ENCODE results near the gene EXOSC9.

- TF ChIP-seq CTCF (conservative IDR thresholded peaks at IDR 0.05; ENCODE audit: low read depth in 2 of 2) (no peak), EZH2 (IDR thresholded peaks at IDR 0.05; ENCODE audit: low read depth, unreplicated experiment) (no peak), POLR2AphosphoS5 (IDR thresholded peaks at IDR 0.05; ENCODE audit: low read depth) (no peak), JUNB (IDR thresholded peaks at IDR 0.05; ENCODE audit: unreplicated experiment) (no peak), CREB1 (CRISPR knock-in tag; IDR thresholded peaks at IDR 0.05; ENCODE audit: low read depth) (no peak)
- TF ChIP-seq, protein P1, sequence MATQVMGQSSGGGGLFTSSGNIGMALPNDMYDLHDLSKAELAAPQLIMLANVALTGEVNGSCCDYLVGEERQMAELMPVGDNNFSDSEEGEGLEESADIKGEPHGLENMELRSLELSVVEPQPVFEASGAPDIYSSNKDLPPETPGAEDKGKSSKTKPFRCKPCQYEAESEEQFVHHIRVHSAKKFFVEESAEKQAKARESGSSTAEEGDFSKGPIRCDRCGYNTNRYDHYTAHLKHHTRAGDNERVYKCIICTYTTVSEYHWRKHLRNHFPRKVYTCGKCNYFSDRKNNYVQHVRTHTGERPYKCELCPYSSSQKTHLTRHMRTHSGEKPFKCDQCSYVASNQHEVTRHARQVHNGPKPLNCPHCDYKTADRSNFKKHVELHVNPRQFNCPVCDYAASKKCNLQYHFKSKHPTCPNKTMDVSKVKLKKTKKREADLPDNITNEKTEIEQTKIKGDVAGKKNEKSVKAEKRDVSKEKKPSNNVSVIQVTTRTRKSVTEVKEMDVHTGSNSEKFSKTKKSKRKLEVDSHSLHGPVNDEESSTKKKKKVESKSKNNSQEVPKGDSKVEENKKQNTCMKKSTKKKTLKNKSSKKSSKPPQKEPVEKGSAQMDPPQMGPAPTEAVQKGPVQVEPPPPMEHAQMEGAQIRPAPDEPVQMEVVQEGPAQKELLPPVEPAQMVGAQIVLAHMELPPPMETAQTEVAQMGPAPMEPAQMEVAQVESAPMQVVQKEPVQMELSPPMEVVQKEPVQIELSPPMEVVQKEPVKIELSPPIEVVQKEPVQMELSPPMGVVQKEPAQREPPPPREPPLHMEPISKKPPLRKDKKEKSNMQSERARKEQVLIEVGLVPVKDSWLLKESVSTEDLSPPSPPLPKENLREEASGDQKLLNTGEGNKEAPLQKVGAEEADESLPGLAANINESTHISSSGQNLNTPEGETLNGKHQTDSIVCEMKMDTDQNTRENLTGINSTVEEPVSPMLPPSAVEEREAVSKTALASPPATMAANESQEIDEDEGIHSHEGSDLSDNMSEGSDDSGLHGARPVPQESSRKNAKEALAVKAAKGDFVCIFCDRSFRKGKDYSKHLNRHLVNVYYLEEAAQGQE (IDR thresholded peaks at IDR 0.05; ENCODE audit: unreplicated experiment), result no peak
- TF ChIP-seq, protein P2, sequence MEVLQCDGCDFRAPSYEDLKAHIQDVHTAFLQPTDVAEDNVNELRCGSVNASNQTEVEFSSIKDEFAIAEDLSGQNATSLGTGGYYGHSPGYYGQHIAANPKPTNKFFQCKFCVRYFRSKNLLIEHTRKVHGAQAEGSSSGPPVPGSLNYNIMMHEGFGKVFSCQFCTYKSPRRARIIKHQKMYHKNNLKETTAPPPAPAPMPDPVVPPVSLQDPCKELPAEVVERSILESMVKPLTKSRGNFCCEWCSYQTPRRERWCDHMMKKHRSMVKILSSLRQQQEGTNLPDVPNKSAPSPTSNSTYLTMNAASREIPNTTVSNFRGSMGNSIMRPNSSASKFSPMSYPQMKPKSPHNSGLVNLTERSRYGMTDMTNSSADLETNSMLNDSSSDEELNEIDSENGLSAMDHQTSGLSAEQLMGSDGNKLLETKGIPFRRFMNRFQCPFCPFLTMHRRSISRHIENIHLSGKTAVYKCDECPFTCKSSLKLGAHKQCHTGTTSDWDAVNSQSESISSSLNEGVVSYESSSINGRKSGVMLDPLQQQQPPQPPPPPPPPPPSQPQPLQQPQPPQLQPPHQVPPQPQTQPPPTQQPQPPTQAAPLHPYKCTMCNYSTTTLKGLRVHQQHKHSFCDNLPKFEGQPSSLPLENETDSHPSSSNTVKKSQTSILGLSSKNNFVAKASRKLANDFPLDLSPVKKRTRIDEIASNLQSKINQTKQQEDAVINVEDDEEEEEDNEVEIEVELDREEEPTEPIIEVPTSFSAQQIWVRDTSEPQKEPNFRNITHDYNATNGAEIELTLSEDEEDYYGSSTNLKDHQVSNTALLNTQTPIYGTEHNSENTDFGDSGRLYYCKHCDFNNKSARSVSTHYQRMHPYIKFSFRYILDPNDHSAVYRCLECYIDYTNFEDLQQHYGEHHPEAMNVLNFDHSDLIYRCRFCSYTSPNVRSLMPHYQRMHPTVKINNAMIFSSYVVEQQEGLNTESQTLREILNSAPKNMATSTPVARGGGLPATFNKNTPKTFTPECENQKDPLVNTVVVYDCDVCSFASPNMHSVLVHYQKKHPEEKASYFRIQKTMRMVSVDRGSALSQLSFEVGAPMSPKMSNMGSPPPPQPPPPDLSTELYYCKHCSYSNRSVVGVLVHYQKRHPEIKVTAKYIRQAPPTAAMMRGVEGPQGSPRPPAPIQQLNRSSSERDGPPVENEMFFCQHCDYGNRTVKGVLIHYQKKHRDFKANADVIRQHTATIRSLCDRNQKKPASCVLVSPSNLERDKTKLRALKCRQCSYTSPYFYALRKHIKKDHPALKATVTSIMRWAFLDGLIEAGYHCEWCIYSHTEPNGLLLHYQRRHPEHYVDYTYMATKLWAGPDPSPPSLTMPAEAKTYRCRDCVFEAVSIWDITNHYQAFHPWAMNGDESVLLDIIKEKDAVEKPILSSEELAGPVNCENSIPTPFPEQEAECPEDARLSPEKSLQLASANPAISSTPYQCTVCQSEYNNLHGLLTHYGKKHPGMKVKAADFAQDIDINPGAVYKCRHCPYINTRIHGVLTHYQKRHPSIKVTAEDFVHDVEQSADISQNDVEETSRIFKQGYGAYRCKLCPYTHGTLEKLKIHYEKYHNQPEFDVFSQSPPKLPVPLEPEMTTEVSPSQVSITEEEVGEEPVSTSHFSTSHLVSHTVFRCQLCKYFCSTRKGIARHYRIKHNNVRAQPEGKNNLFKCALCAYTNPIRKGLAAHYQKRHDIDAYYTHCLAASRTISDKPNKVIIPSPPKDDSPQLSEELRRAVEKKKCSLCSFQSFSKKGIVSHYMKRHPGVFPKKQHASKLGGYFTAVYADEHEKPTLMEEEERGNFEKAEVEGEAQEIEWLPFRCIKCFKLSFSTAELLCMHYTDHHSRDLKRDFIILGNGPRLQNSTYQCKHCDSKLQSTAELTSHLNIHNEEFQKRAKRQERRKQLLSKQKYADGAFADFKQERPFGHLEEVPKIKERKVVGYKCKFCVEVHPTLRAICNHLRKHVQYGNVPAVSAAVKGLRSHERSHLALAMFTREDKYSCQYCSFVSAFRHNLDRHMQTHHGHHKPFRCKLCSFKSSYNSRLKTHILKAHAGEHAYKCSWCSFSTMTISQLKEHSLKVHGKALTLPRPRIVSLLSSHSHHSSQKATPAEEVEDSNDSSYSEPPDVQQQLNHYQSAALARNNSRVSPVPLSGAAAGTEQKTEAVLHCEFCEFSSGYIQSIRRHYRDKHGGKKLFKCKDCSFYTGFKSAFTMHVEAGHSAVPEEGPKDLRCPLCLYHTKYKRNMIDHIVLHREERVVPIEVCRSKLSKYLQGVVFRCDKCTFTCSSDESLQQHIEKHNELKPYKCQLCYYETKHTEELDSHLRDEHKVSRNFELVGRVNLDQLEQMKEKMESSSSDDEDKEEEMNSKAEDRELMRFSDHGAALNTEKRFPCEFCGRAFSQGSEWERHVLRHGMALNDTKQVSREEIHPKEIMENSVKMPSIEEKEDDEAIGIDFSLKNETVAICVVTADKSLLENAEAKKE (CRISPR knock-in tag; IDR thresholded peaks at IDR 0.05), result no peak
Observed at GRCh38 chr4:121814756-121815155, 13.6 kb downstream of the EXOSC9 start.

Data from GM23338 (cell line).